Kidney tubule cell (primary cell): ENCODE results near the gene FBXL19.

Experiments used
- DNase-seq: peaks from one replicate; pipeline ENCODE4 v3.0.0-alpha.2; 2018; ENCODE audit warnings: low spot score

Gene FBXL19

DNA sequence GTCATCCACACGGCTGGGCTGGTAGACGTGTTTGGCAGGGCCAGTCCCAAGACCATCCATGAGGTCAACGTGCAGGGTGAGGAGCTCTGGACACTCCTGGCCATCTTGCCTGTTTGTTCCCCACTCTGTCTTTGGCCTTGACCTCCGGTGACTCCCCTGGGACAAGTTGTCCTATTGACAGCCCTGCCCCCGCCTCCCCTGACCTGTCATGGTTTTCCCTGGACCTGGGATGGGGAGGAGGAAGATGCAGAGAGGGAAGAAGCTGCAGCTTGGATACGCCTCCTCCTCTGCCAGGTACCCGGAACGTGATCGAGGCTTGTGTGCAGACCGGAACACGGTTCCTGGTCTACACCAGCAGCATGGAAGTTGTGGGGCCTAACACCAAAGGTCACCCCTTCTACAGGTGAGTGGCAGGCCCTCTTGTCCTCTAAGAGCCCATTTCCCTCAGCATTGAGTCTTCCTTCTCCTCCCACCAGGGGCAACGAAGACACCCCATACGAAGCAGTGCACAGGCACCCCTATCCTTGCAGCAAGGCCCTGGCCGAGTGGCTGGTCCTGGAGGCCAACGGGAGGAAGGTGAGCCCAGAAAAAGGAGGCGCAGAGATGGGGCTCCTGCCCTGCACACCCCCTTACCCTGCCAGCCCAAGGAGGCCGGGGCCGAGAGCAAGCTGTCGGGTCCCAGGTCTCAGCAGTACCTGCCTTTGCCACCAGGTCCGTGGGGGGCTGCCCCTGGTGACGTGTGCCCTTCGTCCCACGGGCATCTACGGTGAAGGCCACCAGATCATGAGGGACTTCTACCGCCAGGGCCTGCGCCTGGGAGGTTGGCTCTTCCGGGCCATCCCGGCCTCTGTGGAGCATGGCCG is 63.0 kb downstream of the FBXL19 start:
- no peak for DNase-seq

DNA sequence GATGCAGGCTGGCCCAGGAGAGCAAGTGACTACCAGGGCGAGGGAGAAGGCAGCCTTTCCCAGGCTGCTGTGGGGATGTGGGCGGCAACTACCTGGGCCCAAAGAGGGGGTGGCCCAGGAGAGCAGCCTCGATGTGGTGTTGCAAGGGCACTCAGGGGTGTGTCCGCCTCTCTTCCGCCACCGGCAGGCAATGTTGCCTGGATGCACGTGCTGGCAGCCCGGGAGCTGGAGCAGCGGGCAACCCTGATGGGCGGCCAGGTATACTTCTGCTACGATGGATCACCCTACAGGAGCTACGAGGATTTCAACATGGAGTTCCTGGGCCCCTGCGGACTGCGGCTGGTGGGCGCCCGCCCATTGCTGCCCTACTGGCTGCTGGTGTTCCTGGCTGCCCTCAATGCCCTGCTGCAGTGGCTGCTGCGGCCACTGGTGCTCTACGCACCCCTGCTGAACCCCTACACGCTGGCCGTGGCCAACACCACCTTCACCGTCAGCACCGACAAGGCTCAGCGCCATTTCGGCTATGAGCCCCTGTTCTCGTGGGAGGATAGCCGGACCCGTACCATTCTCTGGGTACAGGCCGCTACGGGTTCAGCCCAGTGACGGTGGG is 64.3 kb downstream of the FBXL19 start:
- no peak for DNase-seq

DNA sequence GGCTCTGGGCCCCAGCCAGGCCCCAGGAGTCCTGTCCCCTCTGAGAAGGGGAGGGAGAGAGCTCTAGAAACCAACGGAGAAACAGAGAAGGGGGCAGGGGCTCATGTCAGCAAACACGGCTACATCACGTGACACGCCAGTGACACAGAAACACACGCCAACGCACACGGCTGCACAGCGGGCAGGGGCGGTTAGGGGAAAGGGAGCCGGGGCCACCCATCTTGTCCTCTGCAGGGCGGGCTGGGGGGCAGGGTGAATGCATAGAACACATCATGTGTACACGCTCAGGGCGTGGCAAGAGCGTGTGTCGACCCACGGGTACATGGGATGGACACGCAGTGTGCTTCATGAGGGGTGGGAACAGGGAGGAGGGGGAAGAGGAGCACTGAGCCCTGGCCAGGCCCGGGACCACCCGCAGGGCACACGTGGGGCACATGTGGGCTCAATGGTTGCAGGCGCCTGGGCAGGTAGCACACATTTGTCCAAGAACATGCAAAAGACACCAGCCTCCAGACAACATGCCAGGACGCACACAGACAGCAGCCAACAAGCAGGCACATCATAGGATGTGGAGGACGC is 66.2 kb downstream of the FBXL19 start:
- no peak for DNase-seq

DNA sequence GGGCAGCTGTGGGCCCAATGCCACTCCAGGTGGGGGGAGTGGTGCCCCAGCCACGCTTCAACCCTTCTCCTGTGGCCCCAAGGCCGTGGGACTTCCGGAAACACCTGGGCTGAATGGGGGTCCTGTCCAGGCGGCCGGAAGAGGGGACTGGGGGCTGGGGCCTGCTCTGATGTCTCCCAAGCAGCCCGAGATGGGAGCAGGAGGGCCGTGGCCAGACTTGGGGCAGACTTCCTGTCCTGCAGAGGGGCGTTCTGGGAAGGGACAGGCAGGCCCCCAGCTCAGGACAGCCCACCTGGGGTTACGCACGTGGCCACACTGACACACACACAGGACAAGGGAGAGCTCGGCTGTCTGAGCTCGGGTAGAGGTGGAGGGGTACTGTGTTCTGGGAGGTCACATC is 66.7 kb downstream of the FBXL19 start:
- no peak for DNase-seq

DNA sequence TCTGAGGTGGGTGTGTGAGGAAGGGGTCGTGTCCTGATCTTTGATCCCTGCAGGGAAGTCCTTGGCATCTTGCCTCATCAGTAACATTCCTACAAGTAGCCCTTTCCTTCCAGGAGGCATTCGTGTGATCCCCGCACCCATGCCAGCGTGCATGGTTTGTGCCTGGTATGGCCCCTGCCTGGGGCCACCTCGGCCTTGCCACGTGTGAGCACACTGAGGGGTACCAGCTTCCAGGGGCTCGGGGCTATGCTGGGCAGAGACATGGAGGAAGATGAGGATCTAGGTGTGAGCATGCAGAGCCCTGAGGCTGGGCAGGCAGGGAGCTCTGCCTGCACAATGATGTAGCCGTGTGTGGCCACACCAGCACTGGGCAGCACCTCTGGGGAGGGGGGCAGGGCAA is 67.7 kb downstream of the FBXL19 start:
- DNase-seq, result no peak

DNA sequence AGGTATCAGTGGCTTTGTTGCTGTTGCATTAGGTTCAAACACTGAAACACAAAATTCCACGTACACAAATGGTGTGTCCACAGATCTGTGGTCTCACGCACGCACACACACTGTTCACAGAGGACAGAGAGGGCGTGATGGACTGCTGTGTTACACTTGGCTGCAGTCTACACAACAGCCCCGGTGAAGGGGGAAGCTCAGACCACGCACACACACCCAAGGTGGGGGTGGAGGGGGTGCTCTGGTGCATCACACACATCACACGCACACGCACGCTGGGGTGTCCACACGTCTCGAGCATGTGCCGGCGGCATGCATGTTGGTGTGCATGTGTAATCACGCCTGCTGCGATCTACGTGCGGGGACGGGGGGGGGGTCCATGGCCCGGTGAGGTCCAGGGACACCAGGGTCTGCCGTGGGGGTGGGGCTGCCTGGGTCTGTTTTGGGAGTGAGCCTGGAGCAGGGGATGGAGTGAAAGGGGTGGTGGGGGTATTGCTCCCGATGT is 69.0 kb downstream of the FBXL19 start:
- DNase-seq, result no peak

DNA sequence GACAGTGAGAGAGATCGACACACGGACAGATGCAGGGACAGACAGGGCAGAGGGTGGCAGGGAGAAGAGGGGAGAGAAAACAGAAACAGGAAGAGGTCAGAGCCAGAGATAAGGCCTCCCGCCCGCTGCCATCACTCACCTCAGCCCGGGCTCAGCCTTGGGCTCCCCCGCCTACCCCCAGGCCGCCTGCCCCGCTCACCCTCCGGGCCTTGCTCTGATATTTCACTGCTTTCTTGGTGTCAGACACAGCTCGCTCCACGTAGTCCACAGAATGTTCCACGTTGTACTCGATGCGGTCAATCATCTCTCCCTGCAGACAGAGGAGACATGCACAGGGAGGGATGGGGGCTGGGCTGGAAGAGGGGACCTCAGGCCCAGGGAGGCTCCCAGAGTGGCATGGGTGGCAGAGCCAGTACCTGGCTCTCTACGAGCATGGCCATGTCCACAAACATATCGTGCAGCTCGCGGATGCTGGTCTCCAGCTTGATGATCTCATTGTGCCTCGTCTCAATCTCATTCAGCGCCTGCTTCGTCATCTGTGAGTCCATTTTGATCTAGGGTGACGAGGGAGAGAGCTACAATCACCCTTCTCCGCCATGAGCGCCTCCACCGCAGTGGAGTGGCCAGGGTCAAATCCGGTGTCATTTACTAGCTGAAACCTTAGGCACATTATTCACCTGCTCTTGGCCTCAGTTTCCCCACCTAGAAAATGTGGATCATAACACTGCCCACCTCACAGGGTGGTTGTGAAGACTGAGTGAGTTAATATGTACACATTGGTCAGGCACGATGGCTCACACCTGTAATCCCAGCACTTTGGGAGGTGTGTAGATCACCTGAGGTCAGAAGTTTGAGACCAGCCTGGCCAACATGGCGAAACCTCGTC is 69.8 kb downstream of the FBXL19 start:
- no peak for DNase-seq

- DNase-seq, result no peak
Measured at GRCh38 chr16:30995927-30996323, 72.6 kb downstream of the FBXL19 start.

GRCh38 chr16:30996324-30996984 is 73.1 kb downstream of the FBXL19 start:
- DNase-seq, result peak; percentile 68

- peak; percentile 84 for DNase-seq
Measured at GRCh38 chr16:30996985-30997724, 73.8 kb downstream of the FBXL19 start.

GRCh38 chr16:30997725-30998711 is 74.6 kb downstream of the FBXL19 start:
- DNase-seq, result peak; percentile 83
